ENCODE results near the gene TDRD7.

DNA sequence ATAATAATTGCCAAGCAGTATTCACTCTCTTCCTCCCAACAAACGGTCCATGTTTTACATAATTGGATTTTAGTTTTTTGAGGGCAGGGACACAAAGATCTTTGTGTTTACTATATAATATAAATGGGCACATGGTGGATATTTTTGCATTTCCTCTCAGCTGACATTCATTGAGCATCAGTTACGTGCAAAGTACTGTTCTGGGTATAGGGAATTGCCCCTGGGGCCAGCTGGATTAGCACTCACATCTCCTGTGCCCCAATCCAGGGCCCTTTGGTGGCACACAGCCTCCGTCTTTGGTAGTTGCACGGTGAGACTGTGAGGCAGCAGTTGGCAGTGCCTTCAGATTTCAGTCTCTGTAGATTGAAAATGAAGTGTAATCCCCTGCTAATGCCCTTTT is 1.6 kb downstream of the TDRD7 start:
- TF ChIP-seq, protein P1, sequence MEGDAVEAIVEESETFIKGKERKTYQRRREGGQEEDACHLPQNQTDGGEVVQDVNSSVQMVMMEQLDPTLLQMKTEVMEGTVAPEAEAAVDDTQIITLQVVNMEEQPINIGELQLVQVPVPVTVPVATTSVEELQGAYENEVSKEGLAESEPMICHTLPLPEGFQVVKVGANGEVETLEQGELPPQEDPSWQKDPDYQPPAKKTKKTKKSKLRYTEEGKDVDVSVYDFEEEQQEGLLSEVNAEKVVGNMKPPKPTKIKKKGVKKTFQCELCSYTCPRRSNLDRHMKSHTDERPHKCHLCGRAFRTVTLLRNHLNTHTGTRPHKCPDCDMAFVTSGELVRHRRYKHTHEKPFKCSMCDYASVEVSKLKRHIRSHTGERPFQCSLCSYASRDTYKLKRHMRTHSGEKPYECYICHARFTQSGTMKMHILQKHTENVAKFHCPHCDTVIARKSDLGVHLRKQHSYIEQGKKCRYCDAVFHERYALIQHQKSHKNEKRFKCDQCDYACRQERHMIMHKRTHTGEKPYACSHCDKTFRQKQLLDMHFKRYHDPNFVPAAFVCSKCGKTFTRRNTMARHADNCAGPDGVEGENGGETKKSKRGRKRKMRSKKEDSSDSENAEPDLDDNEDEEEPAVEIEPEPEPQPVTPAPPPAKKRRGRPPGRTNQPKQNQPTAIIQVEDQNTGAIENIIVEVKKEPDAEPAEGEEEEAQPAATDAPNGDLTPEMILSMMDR (IDR thresholded peaks at IDR 0.05; ENCODE audit: insufficient read depth, low read depth, low read length): no peak
- TF ChIP-seq EZH2 (IDR thresholded peaks at IDR 0.05; ENCODE audit: insufficient read depth, low read length): no peak
